T-helper 9 cell (primary cell): Measurements from ENCODE around the gene LDLRAP1.
"Not testable (repeated sequence)": the region's sequence is repeated elsewhere in the genome, so short reads cannot be mapped to it uniquely, and the experiment has no call there.

Source experiments
- DNase-seq: peaks from one replicate; pipeline ENCODE4 v3.0.0-alpha.2; 2020

The LDLRAP1 gene

GRCh38 chr1:25577134-25577920 lies 33.9 kb downstream of the LDLRAP1 start:
- no peak for DNase-seq

DNA sequence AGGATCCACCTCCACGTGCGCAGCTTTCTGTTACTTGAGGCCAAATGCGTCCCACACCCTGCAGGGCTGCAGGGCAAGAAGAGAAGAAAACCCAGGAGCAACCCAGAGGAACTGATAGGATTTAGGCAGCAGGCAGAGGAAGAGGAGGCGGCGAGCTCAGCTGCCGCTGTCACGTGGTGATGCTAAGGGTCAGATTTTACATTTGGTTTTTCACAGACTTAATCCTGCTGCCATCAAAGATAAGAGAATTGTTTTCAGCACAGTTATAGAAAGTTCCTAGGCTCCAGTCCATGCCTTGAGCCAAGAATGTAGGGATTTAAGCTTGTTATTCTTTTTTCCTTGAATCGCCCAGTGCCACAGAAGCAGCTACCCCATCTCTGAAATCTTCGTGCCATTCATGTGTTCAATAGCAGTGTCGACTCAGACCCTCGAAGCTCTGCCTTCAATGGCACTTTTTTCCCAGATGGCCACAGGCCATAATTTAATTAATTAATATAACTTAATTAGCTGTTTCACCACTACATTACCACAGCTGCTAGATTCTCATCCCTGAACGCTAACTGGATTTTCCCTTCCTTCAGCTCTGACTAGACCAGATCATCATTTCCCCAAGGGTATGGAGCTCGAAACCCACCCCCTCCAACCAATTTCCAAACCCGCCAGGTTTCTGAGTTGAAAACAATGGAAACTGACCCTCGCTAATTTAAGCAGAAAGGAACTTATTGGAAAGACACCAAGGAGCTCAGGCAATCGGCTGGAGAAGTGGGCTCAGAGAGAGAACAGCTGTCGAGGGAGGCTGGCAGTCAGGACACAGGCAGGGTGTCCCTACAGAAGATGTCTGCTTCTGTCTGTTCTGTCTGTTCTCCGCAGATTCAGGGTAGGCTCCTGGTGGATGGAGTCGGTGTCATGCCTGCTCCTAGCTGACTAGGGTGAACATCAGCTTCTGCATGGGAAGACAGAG lies 36.2 kb downstream of the LDLRAP1 start:
- no peak for DNase-seq

DNA sequence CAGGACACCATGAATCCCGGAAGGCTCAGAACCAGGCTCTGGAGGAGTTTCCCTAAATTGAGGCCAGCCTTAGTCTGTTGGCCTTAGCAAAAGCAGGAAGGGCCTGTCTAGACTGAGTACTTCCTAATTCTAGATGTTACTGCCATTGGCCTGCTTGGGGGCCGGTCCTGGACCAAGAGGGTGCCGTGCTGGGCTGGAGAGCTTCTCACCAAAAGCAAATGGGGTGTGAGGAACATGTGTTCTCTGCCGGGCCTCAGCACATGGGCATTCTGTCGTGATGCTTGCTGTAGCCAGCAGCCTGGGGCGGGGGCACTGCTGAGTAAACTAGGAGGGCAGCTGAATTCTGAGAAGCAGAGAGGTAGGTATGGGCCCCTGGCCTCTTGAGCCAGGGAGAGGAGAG lies 37.5 kb downstream of the LDLRAP1 start:
- DNase-seq, result no peak

- DNase-seq, result no peak
Observed at GRCh38 chr1:25581764-25582163, 38.4 kb downstream of the LDLRAP1 start.

DNA sequence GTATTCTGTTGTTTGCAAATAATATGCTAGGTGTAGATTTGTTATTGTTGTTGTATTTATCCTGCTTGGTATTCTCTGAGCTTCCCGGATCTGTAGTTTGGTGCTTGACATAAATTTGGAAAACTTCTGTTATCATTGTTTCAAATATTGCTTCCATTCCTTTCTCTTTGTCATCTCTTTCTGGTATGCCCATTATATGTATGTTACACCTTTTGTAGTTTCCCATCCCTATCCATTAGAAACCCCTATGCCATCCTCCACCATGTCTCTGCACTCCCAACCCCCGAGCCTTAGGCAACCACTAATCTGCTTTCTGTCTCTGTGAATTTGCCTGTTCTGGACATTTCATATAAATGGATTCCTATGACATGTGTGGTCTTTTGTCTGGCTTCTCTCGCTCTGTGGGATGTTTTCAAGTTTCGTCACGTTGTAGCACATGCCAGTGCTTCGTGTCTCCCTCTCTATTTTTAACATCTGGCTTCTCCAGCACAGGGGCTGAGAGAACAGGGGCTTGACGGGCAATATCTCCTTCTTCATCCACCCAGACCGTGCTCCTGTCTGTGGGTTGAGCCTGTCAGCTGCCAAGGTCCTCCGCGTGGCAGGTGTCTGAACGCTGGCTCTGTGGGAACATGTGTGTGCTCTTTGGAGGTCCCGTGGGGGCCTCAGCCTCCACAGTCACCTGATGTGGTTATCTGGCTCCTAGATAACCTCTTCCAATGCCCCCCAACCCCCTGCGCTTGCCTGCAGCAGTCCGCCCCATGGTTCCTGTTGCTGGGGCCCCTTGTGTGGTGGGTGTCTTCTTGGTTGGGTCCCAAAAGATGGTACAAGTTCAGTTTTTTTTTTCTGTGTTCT lies 40.3 kb downstream of the LDLRAP1 start:
- no peak for DNase-seq

DNA sequence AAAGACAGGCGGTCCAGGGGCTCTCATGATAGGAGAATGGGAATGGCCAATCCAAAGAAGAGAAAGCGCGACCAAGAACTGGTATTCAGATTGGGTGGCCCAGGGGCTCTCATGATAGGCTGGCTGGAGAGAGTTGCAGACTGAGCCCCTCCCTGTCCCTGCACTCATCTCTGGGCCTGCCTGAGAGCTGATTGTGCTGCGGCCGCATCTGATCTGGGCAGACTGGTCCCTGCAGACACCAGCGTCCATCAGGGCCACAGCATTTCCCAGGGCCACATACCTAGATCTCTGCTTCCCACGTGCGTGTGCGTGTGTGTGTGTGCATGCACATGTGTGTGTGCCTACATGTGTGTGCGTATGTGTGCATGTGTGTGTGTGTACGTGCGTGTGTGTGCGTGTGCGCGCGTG lies 42.8 kb downstream of the LDLRAP1 start:
- no peak for DNase-seq

DNA sequence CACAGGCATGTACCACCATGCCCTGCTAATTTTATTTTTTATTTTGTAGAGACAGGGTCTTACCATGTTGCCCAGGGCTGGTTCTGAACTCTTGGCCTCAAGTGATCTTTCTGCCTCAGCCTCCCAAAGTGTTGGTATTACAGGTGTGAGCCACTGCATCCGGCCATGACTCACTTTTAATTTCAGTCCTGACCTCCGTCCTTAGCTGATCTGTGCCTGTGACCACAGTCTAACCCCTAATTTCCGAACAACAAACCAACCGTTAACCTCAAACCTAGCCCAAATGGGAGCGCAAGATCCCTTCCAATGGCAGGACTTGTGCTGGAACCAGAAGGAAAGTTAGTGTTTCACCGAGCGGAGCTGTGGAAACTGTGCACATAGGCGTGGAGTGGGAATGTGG lies 43.9 kb downstream of the LDLRAP1 start:
- no peak for DNase-seq

- not testable (repeated sequence) for DNase-seq
Observed at GRCh38 chr1:25588224-25588623, 44.8 kb downstream of the LDLRAP1 start.

DNA sequence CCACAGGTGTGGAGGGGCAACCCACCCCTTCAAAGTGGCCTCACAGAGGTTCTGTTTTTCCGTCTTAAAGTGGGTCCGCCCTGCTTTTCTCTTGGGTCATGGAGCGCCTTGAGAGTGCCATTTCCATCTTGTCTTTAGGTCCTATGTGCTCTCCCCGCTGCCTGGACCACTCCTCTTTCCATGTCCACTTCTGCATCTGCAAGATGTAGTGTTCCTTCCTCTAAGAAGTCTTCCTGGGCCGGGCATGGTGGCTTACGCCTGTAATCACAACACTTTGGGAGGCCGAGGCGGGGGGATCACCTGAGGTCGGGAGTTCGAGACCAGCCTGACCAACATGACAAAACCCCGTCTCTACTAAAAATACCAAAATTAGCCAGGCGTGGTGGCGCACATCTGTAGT lies 45.4 kb downstream of the LDLRAP1 start:
- DNase-seq, result not testable (repeated sequence)

DNA sequence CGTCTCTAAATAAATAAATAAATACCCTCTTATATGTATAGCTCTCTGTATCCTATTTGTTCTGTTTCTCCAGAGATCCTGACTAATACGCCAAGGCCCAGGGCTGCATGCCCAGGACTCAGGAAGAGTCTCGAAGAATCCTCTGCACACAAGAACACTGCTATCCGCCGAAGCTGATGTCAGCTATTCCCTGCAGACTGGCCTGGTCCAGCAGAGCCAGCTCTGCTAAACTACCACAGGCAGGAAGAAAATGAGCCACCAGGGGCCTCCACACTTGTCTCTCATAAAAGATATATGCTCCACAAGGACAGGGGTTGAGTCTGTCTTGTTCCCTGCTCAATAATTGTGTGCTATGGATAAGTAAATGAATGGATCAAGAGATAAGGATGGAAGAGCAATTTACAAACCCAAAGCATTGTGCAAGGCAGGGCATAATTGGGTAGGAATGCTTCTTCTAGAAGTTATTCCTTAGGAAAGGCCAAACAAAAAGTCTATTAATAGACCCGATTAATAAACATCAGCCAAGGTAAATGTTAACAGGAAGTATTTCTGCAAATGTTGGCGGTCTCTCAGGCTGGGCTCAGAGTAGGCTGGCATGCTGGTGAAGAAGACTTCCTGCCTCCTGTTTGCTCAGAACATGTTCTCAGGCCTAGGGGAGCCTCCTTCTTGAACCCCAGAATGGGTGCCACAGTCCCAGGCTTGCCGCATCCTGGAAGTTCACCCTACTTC lies 46.9 kb downstream of the LDLRAP1 start:
- no peak for DNase-seq

DNA sequence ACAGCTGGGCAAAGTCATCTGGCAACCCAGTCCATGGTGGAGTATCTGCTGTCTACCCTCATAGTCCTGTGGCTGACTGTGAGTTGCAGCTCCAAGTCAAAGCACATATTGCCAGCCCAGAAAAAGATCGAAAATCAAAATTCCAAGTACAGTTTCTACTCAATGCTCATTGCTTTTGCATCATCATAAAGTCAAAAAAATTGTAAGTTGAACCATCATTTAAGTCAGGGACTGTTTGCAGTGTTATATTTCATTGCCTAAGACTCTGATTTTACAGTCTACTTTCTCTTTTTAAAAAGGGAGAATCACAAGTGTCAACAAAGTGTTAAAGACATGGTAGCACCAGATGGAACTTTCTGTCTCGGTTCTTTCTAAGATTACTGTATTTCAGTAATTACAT lies 50.5 kb downstream of the LDLRAP1 start:
- DNase-seq, result no peak

- no peak for DNase-seq
Observed at GRCh38 chr1:25594971-25595370, 51.6 kb downstream of the LDLRAP1 start.

- DNase-seq, result not testable (repeated sequence)
Observed at GRCh38 chr1:25596641-25597040, 53.2 kb downstream of the LDLRAP1 start.

- DNase-seq, result no peak
Observed at GRCh38 chr1:25598879-25599278, 55.5 kb downstream of the LDLRAP1 start.

GRCh38 chr1:25599969-25600610 lies 56.7 kb downstream of the LDLRAP1 start:
- no peak for DNase-seq

GRCh38 chr1:25600971-25601699 lies 57.7 kb downstream of the LDLRAP1 start:
- not testable (repeated sequence) for DNase-seq

- DNase-seq, result not testable (repeated sequence)
Observed at GRCh38 chr1:25603779-25604538, 60.6 kb downstream of the LDLRAP1 start.

DNA sequence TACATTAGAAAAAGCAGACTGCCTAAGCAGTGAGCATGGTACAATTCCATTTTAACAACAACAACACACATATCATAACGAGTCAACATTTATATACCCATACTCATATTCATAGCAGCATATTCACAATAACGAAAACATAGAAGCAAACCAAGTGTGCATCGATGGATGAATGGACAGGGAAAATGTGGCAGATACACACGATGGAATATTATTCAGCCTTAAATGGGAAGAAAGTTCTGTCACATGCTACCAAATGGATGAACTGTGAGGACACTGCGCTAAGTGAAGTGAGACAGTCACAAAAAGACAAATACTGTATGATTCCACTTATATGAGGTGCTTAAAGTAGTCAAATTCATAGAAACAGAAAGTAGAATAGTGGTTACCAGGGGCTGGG lies 63.7 kb downstream of the LDLRAP1 start:
- DNase-seq, result no peak

- peak; percentile 86 for DNase-seq
Observed at GRCh38 chr1:25608488-25609178, 65.2 kb downstream of the LDLRAP1 start.
